Karpas-422 (cell line): Measurements from ENCODE around the gene MAGI1. TPM values are rescaled to one million over a fixed set of nuclear protein-coding genes. Genes with fewer than 3 reads are reported as not detected.

Experiments used
- DNase-seq: peaks from one replicate; pipeline ENCODE4 v3.0.0-alpha.2; 2015
- H2AFZ ChIP-seq: fragments of 200-600 bp; sonication (generic); 2 replicates; pipeline ENCODE4 v1.6.1; 2014; ENCODE audit warnings: antibody characterized with exemption, low read length, mixed read lengths
- H3K27ac ChIP-seq: fragments of 200-600 bp; sonication (generic); 2 replicates; pipeline ENCODE4 v1.5.1; 2014; ENCODE audit warnings: mild to moderate bottlenecking, low read length, moderate library complexity
- H3K27me3 ChIP-seq: fragments of 200-600 bp; sonication (generic); 2 replicates; pipeline ENCODE4 v1.6.1; 2014; ENCODE audit warnings: low read length, mixed read lengths
- H3K36me3 ChIP-seq: fragments of 200-600 bp; sonication (generic); 2 replicates; pipeline ENCODE4 v1.6.1; 2014; ENCODE audit warnings: low read length, mixed read lengths; ENCODE audit not compliant: insufficient read depth
- H3K4me1 ChIP-seq: fragments of 200-600 bp; sonication (generic); 2 replicates; pipeline ENCODE4 v1.6.1; 2014; ENCODE audit warnings: mild to moderate bottlenecking, low read length, mixed read lengths
- H3K4me2 ChIP-seq: fragments of 200-600 bp; sonication (generic); 2 replicates; pipeline ENCODE4 v1.6.1; 2014; ENCODE audit warnings: low read length, low read depth, mild to moderate bottlenecking; ENCODE audit not compliant: poor library complexity, severe bottlenecking
- H3K4me3 ChIP-seq: fragments of 200-600 bp; sonication (generic); 2 replicates; pipeline ENCODE4 v1.5.1; 2014; ENCODE audit warnings: mild to moderate bottlenecking, antibody characterized with exemption, low read length, mixed read lengths
- H3K79me2 ChIP-seq: fragments of 200-600 bp; sonication (generic); 2 replicates; pipeline ENCODE4 v1.6.1; 2014; ENCODE audit warnings: mild to moderate bottlenecking, low read length, mixed read lengths
- H3K9ac ChIP-seq: fragments of 200-600 bp; sonication (generic); 2 replicates; pipeline ENCODE4 v1.6.0; 2014; ENCODE audit warnings: low read length
- H3K9me2 ChIP-seq: fragments of 200-600 bp; sonication (generic), shearing (Covaris generic); replicated peaks from 2 replicates; pipeline ENCODE4 v1.6.0; 2014; ENCODE audit warnings: mild to moderate bottlenecking, low read length, moderate library complexity; ENCODE audit not compliant: insufficient read depth
- H3K9me3 ChIP-seq: fragments of 300-700, 200-600 bp; sonication (generic); 2 replicates; pipeline ENCODE4 v1.6.1; 2014; ENCODE audit warnings: low read length, mixed read lengths
- H4K20me1 ChIP-seq: fragments of 200-600 bp; sonication (generic); 2 replicates; pipeline ENCODE4 v1.6.1; 2014; ENCODE audit warnings: mild to moderate bottlenecking, antibody characterized with exemption, low read length, low read depth; ENCODE audit not compliant: insufficient read depth
- total RNA-seq: library from RNA; depleted of rRNA; stranded (reverse); fragments of >200 nt; shearing (Covaris generic); gene quantifications from 2 replicates; pipeline ENCODE4 v1.2.3, GENCODE V29; 2014; ENCODE audit warnings: low replicate concordance; rRNA removed

MAGI1 gene
- total RNA-seq = 0.71 TPM in 1 of 2 replicates, not detected in the other

- no peaks in the 10 kb centered on the region for H3K9me2 ChIP-seq
- H3K4me2 ChIP-seq = no peak within 1 kb of the TSS
- no peak within 1 kb of the TSS for H2AFZ ChIP-seq
- no peaks in the 10 kb centered on the region for H4K20me1 ChIP-seq
- no peaks in the 10 kb centered on the region for H3K9me3 ChIP-seq
- H3K27me3 ChIP-seq = no peaks in the 10 kb centered on the region
- no peaks in the 10 kb centered on the region for H3K36me3 ChIP-seq
- H3K27ac ChIP-seq = no peak within 1 kb of the TSS
- no peaks in the 10 kb centered on the region for H3K79me2 ChIP-seq
- no peak within 1 kb of the TSS for H3K9ac ChIP-seq
- H3K4me1 ChIP-seq = no peaks in the 10 kb centered on the region
- no peak for DNase-seq
- H3K4me3 ChIP-seq = no peak within 1 kb of the TSS
Measured at GRCh38 chr3:66038726-66039589, at the start of gene MAGI1. Gene MAGI1, minus strand, starts transcription at chr3:66038918. Its CDS starts 610 bp downstream, at chr3:66038308.

- DNase-seq = no peak
- H3K4me2 ChIP-seq = no peak overlapping the region
- no peak overlapping the region for H3K4me3 ChIP-seq
- no peaks in the 10 kb centered on the region for H3K9me2 ChIP-seq
- no peak overlapping the region for H2AFZ ChIP-seq
- H3K9me3 ChIP-seq = no peaks in the 10 kb centered on the region
- H3K27ac ChIP-seq = no peak overlapping the region
- H3K4me1 ChIP-seq = no peaks in the 10 kb centered on the region
- no peaks in the 10 kb centered on the region for H4K20me1 ChIP-seq
- no peaks in the 10 kb centered on the region for H3K27me3 ChIP-seq
- no peaks in the 10 kb centered on the region for H3K36me3 ChIP-seq
- no peaks in the 10 kb centered on the region for H3K79me2 ChIP-seq
- no peak overlapping the region for H3K9ac ChIP-seq
Measured at GRCh38 chr3:66083784-66084213, 45.1 kb upstream of the MAGI1 start.

GRCh38 chr3:66083096-66083678 lies 44.5 kb upstream of the MAGI1 start:
- Histone ChIP-seq H4K20me1 (no peaks in the 10 kb centered on the region), H3K4me1 (no peaks in the 10 kb centered on the region), H3K27ac (no peak overlapping the region), H3K36me3 (no peaks in the 10 kb centered on the region), H3K9me3 (no peaks in the 10 kb centered on the region), H3K79me2 (no peaks in the 10 kb centered on the region), H3K9me2 (no peaks in the 10 kb centered on the region), H3K4me3 (no peak overlapping the region), H3K9ac (no peak overlapping the region), H3K4me2 (no peak overlapping the region), H2AFZ (no peak overlapping the region), H3K27me3 (no peaks in the 10 kb centered on the region)
- no peak for DNase-seq

GRCh38 chr3:66082679-66083078 lies 44.0 kb upstream of the MAGI1 start:
- DNase-seq = no peak
- Histone ChIP-seq H3K27me3 (no peaks in the 10 kb centered on the region), H2AFZ (no peak overlapping the region), H3K79me2 (no peaks in the 10 kb centered on the region), H3K27ac (no peak overlapping the region), H3K36me3 (no peaks in the 10 kb centered on the region), H3K4me2 (no peak overlapping the region), H3K4me3 (no peak overlapping the region), H3K9me3 (no peaks in the 10 kb centered on the region), H3K9me2 (no peaks in the 10 kb centered on the region), H4K20me1 (no peaks in the 10 kb centered on the region), H3K9ac (no peak overlapping the region), H3K4me1 (no peaks in the 10 kb centered on the region)

GRCh38 chr3:66080167-66080566 lies 41.4 kb upstream of the MAGI1 start:
- Histone ChIP-seq H3K36me3 (no peaks in the 10 kb centered on the region), H3K9me2 (no peaks in the 10 kb centered on the region), H3K4me2 (no peak overlapping the region), H3K79me2 (no peaks in the 10 kb centered on the region), H3K9ac (no peak overlapping the region), H3K9me3 (no peaks in the 10 kb centered on the region), H2AFZ (no peak overlapping the region), H3K4me1 (no peaks in the 10 kb centered on the region), H4K20me1 (no peaks in the 10 kb centered on the region), H3K4me3 (no peak overlapping the region), H3K27me3 (no peaks in the 10 kb centered on the region), H3K27ac (no peak overlapping the region)
- no peak for DNase-seq

- H3K9me2 ChIP-seq = no peaks in the 10 kb centered on the region
- no peak for DNase-seq
- no peaks in the 10 kb centered on the region for H4K20me1 ChIP-seq
- H3K4me1 ChIP-seq = no peaks in the 10 kb centered on the region
- H3K4me3 ChIP-seq = no peak overlapping the region
- no peaks in the 10 kb centered on the region for H3K36me3 ChIP-seq
- no peaks in the 10 kb centered on the region for H3K9me3 ChIP-seq
- no peak overlapping the region for H3K27ac ChIP-seq
- no peak overlapping the region for H3K4me2 ChIP-seq
- H3K27me3 ChIP-seq = no peaks in the 10 kb centered on the region
- H2AFZ ChIP-seq = no peak overlapping the region
- H3K79me2 ChIP-seq = no peaks in the 10 kb centered on the region
- no peak overlapping the region for H3K9ac ChIP-seq
Measured at GRCh38 chr3:66077973-66078372, 39.3 kb upstream of the MAGI1 start.

GRCh38 chr3:66076861-66077470 lies 38.2 kb upstream of the MAGI1 start:
- no peak overlapping the region for H3K27ac ChIP-seq
- no peak for DNase-seq

GRCh38 chr3:66075281-66075680 lies 36.6 kb upstream of the MAGI1 start:
- H3K4me3 ChIP-seq = no peak overlapping the region
- no peak overlapping the region for H2AFZ ChIP-seq
- no peak overlapping the region for H3K9ac ChIP-seq
- no peaks in the 10 kb centered on the region for H3K9me3 ChIP-seq
- no peaks in the 10 kb centered on the region for H4K20me1 ChIP-seq
- DNase-seq = no peak
- no peaks in the 10 kb centered on the region for H3K36me3 ChIP-seq
- H3K79me2 ChIP-seq = no peaks in the 10 kb centered on the region
- H3K27ac ChIP-seq = no peak overlapping the region
- no peaks in the 10 kb centered on the region for H3K9me2 ChIP-seq
- H3K27me3 ChIP-seq = no peaks in the 10 kb centered on the region
- no peak overlapping the region for H3K4me2 ChIP-seq
- H3K4me1 ChIP-seq = no peaks in the 10 kb centered on the region

More at GRCh38 chr3:66076861-66077470, 38.2 kb upstream of the MAGI1 start:
- Histone ChIP-seq H3K9me3 (no peaks in the 10 kb centered on the region), H3K4me1 (no peaks in the 10 kb centered on the region), H2AFZ (no peak overlapping the region), H3K9me2 (no peaks in the 10 kb centered on the region), H3K9ac (no peak overlapping the region), H3K4me2 (no peak overlapping the region), H3K4me3 (no peak overlapping the region), H3K36me3 (no peaks in the 10 kb centered on the region), H3K79me2 (no peaks in the 10 kb centered on the region), H3K27me3 (no peaks in the 10 kb centered on the region), H4K20me1 (no peaks in the 10 kb centered on the region)
